Osteocyte (in vitro differentiated cells): ENCODE results near the gene PDE4A. TPM values are rescaled to one million over a fixed set of nuclear protein-coding genes. Genes with fewer than 3 reads are reported as not detected.
"Not testable (repeated sequence)": the region's sequence is repeated elsewhere in the genome, so short reads cannot be mapped to it uniquely, and the experiment has no call there.

Experiments
- DNase-seq: peaks from one replicate; pipeline ENCODE4 v3.0.0; 2021; ENCODE audit warnings: mixed read lengths; ENCODE audit not compliant: unreplicated experiment; ENCODE audit errors: extremely low spot score
- H3K27ac Mint-ChIP-seq: one replicate; pipeline ENCODE4 v1.8.0; 2021; ENCODE audit warnings: mild to moderate bottlenecking, mixed read lengths; ENCODE audit not compliant: unreplicated experiment
- H3K27me3 Mint-ChIP-seq: one replicate; pipeline ENCODE4 v1.8.0; 2021; ENCODE audit warnings: mixed read lengths; ENCODE audit not compliant: unreplicated experiment
- H3K36me3 Mint-ChIP-seq: one replicate; pipeline ENCODE4 v1.8.0; 2021; ENCODE audit warnings: mixed read lengths; ENCODE audit not compliant: unreplicated experiment
- H3K4me1 Mint-ChIP-seq: one replicate; pipeline ENCODE4 v1.8.0; 2021; ENCODE audit warnings: mixed read lengths; ENCODE audit not compliant: unreplicated experiment
- H3K4me3 Mint-ChIP-seq: one replicate; pipeline ENCODE4 v1.8.0; 2021; ENCODE audit warnings: mild to moderate bottlenecking, moderate library complexity, mixed read lengths; ENCODE audit not compliant: unreplicated experiment
- H3K9me3 Mint-ChIP-seq: one replicate; pipeline ENCODE4 v1.8.0; 2021; ENCODE audit warnings: mixed read lengths; ENCODE audit not compliant: unreplicated experiment
- long read RNA-seq: library from polyadenylated mRNA; unstranded; transcript quantifications from one replicate; pipeline ENCODE4 v2.0.0, GENCODE V29; 2021
- total RNA-seq: library from RNA; stranded (reverse); gene quantifications from 2 replicates; pipeline ENCODE4 v1.2.1, GENCODE V29; 2021
- TF ChIP-seq, protein P1 (sequence below): fragments of 200-600 bp; sonication (generic); IDR thresholded peaks from 2 replicates; pipeline ENCODE4 v1.5.0; 2021; ENCODE audit warnings: antibody characterized with exemption, mild to moderate bottlenecking, moderate library complexity

PDE4A gene
- total RNA-seq: 12.4 and 12.7 TPM in 2 replicates
- long read RNA-seq, partial matches to known transcripts: 1 of 1 reads
- long read RNA-seq, other reads (novel, unspliced or antisense): 0 of 1 reads

DNA sequence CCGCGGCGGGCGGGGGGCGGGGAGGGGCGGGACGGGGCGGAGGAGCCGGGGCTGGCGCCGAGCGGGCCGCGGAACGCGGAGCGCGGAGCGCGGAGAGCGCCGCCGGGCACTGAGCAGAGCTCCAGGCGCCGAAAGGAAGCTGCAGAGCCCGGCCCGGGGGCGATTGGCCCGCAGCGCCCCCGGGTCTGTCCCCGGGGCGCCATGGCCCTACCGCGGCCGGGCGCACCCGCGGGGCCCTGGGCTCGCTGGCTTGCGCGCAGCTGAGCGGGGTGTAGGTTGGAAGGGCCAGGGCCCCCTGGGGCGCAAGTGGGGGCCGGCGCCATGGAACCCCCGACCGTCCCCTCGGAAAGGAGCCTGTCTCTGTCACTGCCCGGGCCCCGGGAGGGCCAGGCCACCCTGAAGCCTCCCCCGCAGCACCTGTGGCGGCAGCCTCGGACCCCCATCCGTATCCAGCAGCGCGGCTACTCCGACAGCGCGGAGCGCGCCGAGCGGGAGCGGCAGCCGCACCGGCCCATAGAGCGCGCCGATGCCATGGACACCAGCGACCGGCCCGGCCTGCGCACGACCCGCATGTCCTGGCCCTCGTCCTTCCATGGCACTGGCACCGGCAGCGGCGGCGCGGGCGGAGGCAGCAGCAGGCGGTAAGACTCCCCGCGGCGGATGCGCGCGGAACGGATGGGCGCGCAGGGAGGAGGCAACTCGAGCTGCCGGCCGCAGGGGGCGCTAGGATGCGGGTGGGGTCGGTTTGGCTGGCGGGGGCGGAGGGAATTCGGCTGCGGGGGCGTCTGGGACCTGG lies at the start of gene PDE4A:
Gene PDE4A, plus strand, starts transcription at position 95 of the 796 bp plus-strand sequence. Its CDS starts 227 bp downstream, at position 322.
- no peak for DNase-seq
- Mint-ChIP-seq H3K27ac (peak within 1 kb of the TSS; percentile 36), H3K4me3 (peak within 1 kb of the TSS; percentile 75), H3K4me1 (peaks cover 35% of the 10 kb centered on the region), H3K9me3 (no peaks in the 10 kb centered on the region), H3K36me3 (no peaks in the 10 kb centered on the region), H3K27me3 (peaks cover 55% of the 10 kb centered on the region)
- TF ChIP-seq, protein P1, sequence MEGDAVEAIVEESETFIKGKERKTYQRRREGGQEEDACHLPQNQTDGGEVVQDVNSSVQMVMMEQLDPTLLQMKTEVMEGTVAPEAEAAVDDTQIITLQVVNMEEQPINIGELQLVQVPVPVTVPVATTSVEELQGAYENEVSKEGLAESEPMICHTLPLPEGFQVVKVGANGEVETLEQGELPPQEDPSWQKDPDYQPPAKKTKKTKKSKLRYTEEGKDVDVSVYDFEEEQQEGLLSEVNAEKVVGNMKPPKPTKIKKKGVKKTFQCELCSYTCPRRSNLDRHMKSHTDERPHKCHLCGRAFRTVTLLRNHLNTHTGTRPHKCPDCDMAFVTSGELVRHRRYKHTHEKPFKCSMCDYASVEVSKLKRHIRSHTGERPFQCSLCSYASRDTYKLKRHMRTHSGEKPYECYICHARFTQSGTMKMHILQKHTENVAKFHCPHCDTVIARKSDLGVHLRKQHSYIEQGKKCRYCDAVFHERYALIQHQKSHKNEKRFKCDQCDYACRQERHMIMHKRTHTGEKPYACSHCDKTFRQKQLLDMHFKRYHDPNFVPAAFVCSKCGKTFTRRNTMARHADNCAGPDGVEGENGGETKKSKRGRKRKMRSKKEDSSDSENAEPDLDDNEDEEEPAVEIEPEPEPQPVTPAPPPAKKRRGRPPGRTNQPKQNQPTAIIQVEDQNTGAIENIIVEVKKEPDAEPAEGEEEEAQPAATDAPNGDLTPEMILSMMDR: peak; percentile 56

DNA sequence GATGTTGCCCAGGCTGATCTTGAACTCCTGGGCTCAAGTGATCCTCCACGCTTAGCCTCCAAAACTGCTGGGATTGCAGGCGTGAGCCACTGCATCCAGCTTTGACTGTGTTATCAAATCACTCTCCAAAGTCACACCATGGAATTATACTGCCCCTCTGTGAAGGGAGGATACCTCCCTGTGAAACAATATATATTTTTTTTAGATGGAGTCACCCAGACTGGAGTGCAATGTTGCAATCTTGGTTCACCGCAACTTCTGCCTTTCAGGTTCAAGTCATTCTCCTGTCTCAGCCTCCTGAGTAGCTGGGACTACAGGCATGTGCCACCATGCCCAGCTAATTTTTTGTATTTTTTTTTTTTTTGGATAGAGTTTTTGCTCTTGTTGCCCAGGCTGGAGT lies 47.6 kb upstream of the PDE4A start:
- TF ChIP-seq, protein P1: no peak
- H3K9me3 Mint-ChIP-seq: no peaks in the 10 kb centered on the region
- no peak overlapping the region for H3K4me3 Mint-ChIP-seq
- H3K36me3 Mint-ChIP-seq: peaks cover 29% of the 10 kb centered on the region
- no peak for DNase-seq
- no peaks in the 10 kb centered on the region for H3K27me3 Mint-ChIP-seq
- no peak overlapping the region for H3K27ac Mint-ChIP-seq
- no peaks in the 10 kb centered on the region for H3K4me1 Mint-ChIP-seq

DNA sequence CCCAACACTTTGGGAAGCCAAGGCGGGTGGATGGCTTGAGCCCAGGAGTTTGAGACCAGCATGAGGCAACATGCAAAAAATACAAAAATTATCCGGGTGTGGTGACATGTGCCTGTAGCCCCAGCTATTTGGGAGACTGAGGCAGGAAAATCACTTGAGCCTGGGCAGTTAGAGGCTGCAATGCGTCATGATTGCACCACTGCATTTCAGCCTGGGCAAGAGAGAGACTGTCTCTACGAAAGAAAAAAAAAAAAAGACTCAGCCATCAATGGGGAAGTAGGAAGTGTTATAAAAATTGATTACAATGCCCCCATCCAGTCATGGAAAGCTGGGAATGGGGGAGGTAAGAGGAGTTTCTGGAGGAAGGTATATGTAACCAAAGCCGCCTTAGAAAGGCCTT lies 45.4 kb upstream of the PDE4A start:
- no peak for DNase-seq
- H3K4me3 Mint-ChIP-seq: no peak overlapping the region
- TF ChIP-seq, protein P1: no peak
- no peaks in the 10 kb centered on the region for H3K9me3 Mint-ChIP-seq
- peaks cover 21% of the 10 kb centered on the region for H3K36me3 Mint-ChIP-seq
- no peak overlapping the region for H3K27ac Mint-ChIP-seq
- no peaks in the 10 kb centered on the region for H3K27me3 Mint-ChIP-seq
- H3K4me1 Mint-ChIP-seq: peaks cover 5% of the 10 kb centered on the region

DNA sequence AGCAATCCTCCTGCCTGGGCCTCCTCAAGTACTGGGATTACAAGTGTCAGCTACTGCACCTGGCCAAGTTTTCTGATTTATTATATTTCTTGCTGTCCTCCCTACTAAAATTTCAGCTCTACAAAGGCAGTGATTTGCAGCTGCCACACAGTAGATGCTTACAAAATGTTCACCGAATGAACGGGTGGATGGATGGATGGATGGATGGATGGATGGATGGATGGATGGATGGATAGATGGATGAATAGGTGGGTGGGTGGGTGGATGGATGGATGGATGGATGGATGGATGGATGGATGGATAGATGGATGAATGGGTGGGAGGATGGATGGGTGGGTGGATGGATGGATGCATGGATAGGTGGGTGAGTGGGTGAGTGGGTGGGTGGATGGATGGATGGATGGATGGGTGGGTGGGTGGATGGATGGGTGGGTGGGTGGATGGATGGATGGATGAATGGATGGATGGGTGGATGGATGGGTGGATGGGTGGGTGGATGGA lies 43.1 kb upstream of the PDE4A start:
- Mint-ChIP-seq H3K36me3 (peaks cover 16% of the 10 kb centered on the region), H3K4me1 (peaks cover 12% of the 10 kb centered on the region)
- DNase-seq, H3K4me3 Mint-ChIP-seq, H3K27me3 Mint-ChIP-seq, H3K9me3 Mint-ChIP-seq, H3K27ac Mint-ChIP-seq: not testable (repeated sequence)

DNA sequence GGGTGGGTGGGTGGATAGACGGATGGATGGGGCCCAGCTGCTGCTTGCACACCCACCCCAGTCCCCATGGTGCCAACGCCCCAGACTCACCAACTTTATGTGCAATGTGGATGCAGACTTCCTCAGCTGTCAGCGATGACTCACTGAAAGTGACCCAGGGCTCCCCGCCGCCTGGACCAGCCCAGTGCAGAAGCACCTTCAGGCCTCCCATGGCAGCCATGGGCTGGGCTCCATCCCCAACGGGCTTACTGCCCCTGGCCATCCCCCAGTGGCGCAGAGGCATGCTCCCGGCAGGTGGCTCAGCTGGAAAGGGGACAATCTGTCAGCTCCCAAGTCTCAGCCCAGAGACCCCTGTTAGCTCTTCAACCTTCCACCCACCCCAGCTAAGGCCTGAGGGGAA lies 42.2 kb upstream of the PDE4A start:
- Mint-ChIP-seq H3K27ac (no peak overlapping the region), H3K4me1 (peaks cover 12% of the 10 kb centered on the region), H3K9me3 (no peaks in the 10 kb centered on the region), H3K36me3 (peaks cover 16% of the 10 kb centered on the region), H3K4me3 (no peak overlapping the region), H3K27me3 (no peaks in the 10 kb centered on the region)
- TF ChIP-seq, protein P1: no peak
- DNase-seq: no peak
